ENCODE data around the gene R3HDM4.

Gene R3HDM4

GRCh38 chr19:947707-948539 lies 34.9 kb upstream of the R3HDM4 start:
- no peak for DNase-seq (ENCODE audit: low read depth, low spot score)

DNA sequence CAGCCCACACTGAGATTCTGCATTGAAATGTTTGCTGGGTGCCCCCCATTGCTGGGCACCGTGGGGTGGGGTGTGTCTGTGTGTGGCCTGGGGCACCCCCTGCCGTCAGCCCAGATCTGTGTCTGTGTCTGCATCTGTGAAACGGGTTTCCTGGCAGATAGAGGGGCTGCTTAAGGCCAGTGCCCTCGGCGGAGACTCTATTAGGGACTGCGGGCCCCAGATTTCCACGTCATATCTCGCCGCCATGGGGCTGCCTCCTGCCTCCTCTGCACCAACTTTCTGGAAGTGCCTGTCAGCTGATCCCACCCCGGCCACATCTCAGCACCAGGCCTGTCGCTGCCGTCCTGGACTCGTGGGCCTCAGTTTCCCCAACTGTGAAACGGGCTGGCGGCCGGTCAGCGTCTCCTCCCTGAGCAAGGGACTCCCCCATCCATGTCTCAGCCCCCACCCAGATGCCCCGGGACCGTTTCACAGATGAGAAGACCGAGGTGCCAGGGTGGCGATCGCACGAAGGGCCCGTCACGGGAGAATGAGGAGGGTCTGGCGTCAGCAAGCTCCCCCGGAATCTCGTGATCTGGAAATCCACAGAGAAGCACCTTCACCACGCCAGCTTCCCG lies 34.2 kb upstream of the R3HDM4 start:
- no peak for DNase-seq (ENCODE audit: low read depth, low spot score)

DNA sequence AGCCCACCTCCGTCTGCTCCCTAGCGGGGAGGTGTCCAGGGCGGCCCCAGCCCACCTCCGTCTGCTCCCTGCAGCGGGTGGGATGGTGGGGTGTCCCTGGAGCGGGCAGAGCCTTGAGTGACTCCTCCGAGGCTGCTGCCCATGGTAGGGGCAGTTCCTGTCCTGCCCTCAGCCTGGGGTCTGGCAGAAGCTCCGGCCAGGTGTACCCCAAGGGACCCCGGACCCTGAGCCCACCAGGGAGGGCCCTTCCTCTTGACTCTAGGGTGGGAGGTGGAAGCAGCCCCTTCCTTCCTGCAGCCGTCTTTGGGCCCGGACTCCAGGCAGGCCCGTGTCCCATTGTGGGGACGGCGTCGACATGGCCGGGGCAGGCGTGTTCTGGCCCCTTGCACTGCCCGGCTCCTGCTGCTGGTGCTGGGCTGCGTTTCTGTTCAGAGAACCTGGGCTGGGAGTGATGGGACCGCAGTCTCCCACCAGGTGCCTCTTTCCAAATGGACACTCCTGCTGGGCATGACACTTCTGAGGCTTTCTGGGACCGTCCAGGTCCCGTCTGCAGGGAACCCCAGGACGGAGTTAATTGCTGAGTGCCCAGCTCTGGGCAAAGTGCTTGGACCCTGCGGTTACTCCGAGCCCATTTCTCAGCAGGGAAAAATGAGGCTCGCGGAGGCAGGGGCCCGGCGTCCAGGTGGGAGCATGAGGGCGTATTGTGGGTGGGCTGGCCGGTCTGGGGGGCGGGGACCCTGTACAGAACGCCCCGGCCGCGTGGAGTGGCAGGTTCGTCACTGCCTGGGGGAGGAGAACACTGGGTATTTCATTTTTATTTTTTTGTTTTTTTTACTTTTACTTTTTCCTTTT lies 32.6 kb upstream of the R3HDM4 start:
- DNase-seq (ENCODE audit: low read depth, low spot score): no peak

- no peak for DNase-seq (ENCODE audit: low read depth, low spot score)
Measured at GRCh38 chr19:944663-945241, 31.7 kb upstream of the R3HDM4 start.

DNA sequence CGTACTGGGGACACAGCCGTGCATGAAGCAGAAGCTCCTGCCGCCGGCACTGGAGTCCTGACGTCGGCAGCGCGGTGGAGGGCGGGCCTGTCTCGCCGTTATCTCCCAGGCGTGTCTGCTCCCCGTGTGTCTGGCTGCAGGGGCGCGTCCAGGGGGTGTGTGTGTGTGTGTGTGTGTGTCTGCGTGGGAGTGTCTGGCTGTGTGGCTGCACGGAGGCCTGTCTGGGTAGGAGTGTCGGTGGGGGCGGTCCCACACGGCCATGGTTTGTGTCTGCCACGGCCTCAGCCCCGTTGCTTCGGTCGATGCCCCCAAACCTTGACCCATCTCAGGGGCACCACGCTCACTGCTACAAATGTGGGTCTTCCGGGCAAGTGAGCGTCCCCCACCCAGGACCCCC lies 31.1 kb upstream of the R3HDM4 start:
- DNase-seq (ENCODE audit: low read depth, low spot score): no peak

DNA sequence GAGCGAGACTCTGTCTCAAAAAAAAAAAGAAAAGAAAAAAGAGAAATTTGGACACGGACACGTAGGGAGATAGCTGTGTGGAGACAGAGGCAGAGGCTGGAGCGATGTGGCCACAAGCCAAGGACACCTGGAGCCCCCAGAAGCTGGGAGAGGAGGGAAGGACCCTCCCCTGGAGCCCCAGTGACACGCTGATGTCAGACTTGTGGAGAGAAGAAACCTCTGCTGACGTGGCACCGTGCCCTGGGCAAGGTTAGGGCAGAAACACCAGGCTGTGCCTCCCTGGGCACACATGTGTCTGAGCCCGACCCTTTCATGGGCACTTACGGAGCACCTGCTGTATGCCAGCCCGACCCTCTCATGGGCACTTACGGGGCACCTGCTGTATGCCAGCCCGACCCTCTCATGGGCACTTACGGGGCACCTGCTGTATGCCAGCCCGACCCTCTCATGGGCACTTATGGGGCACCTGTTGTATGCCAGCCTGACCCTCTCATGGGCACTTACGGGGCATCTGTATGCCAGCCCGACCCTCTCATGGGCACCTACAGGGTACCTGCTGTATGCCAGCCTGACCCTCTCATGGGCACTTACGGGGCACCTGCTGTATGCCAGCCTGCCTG lies 30.6 kb upstream of the R3HDM4 start:
- no peak for DNase-seq (ENCODE audit: low read depth, low spot score)

DNA sequence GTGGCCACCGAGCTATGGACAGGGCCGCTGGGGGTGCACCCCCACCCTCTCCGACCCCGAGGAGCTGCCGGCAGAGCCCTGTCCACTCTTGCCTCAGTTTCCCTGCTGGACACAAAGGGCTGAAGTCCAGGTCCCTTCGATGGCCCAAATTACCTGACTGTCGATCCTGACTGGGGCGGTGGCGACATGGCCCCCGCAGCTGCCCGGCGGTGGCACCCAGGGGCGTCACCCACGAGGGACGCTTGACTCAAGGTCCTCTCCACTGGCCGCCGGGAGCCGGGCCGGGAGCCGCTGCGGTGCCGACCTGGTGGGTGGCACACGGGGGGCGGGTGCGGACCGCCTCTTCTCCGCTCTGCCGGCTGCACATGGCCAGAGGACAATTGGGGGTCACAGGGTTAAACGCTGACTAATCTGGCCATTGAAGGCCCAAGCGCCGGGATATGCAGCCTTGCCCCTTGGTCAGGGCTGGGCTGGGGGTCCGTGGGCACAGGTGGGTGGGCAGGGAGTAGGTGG lies 29.2 kb upstream of the R3HDM4 start:
- DNase-seq (ENCODE audit: low read depth, low spot score): no peak

DNA sequence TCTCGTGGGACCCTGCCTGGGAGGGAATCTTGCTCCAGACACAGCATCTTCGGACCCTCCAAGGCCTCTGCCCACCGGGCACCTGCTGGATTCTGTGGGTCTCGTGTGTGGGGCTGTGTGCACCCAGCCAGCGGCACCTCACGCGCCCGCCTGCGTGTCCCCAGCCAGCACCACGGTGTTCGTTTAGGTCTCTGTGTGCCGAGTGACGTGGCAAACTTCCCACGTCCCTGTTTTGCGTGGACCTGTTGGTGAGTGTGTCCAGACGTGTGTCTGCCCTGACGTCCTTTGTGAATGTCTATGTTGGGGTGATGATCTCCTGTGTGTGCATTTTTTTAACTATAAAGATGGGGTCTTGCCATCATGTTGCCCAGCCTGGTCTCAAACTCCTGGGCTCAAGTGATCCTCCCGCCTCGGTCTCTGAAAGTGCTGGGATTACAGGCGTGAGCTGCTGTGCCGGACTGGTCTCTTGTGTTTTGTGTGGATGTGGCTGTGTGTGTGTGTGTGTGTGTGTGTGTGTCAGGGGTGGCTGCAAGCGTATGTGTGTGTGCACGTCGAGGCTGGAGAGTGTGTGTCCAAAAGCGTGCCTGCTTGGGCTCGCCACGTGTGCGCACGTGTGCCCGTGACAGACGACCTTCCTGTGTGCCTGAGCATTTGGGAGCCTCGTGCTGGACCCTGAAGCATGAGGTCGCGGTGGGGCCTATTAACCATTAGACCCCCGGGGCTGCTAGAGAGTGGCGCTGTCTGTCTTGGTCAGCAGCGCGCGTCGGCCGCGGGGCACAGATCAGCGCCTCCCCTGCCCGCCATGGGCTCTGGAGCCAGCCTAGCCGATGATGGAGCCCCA lies 28.5 kb upstream of the R3HDM4 start:
- no peak for DNase-seq (ENCODE audit: low read depth, low spot score)

GRCh38 chr19:940591-941291 lies 27.7 kb upstream of the R3HDM4 start:
- DNase-seq (ENCODE audit: low read depth, low spot score): no peak

GRCh38 chr19:939922-940321 lies 26.9 kb upstream of the R3HDM4 start:
- no peak for DNase-seq (ENCODE audit: low read depth, low spot score)

DNA sequence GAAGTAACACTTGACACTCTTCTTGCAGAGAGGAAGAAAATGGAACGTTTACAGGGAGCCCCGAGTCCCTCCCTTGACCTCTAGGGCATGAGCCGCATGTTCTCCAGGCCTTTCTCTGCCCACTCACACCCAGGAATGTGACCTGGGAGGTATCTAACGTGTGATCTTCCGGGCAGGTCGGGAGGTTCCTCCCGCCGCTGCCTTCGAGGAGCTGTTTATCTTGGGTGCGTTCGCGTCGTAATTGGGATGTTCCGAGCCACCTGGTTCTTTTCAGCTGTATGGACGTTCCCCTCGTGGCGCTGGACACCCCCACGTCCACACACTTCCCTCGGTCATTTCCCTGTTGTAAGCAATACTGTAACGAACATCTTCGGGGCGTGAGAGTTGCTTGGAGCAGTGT lies 26.4 kb upstream of the R3HDM4 start:
- no peak for DNase-seq (ENCODE audit: low read depth, low spot score)

- DNase-seq (ENCODE audit: low read depth, low spot score): no peak
Measured at GRCh38 chr19:938233-938923, 25.4 kb upstream of the R3HDM4 start.

DNA sequence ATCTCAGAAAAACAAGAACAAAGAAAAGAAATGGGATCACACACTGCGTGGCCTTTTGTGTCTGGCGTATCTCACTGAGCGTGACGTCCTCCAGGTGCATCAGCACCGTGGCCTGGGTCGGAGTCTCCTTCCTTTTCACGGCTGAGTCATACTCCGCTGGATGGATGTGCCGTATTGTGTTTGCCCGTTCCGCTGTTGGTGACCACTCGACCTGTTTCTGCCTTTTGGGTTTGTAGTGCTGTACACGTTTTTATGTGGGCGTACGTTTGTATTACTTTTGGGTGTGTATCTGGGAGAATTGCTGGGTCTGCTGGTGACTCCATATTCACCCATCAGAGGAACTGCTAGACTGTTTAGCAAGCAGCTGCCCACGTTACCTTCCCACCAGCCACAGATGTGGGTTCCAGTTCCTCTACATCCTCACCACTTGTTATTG lies 24.3 kb upstream of the R3HDM4 start:
- no peak for DNase-seq (ENCODE audit: low read depth, low spot score)

DNA sequence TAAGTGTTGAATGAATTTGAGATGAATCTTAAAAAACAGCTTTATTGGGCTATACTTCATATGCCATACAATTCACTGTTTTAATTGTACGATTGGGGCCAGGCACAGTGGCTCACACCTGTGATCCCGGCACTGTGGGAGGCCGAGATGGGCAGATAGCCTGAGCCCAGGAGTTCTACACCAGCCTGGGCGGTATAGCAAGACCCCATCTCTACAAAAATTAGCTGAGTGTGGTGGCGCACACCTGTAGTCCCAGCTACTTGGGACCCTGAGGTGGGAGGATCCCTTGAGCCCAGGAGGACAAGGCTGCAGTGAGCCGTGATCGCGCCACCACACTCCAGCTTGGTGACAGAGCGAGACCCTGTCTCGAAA lies 23.1 kb upstream of the R3HDM4 start:
- no peak for DNase-seq (ENCODE audit: low read depth, low spot score)

GRCh38 chr19:934865-935479 lies 22.0 kb upstream of the R3HDM4 start:
- DNase-seq (ENCODE audit: low read depth, low spot score): no peak

- DNase-seq (ENCODE audit: low read depth, low spot score): no peak
Measured at GRCh38 chr19:934197-934840, 21.3 kb upstream of the R3HDM4 start.

DNA sequence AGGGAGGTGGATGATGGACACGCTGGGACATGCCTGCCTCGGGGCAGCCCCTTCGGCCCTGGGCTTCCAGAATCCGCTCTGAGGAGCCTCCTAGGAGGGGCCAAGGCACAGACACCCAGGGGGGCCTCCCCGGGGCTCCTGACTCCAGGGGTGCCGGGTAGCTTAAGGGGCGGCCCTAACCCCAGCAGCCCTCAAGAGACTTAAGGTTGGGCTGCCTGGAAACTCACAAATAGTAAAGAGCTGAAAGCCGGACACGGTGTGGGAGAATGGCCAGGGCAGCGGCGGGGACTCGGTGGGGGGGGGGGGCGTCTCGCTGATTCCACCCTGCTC lies 20.5 kb upstream of the R3HDM4 start:
- no peak for DNase-seq (ENCODE audit: low read depth, low spot score)

Measured in ELF-1 (cell line).